H9 (cell line): Measurements from ENCODE around the gene PXK. TPM values are rescaled to one million over a fixed set of nuclear protein-coding genes. Genes with fewer than 3 reads are reported as not detected.

Source experiments
- DNase-seq: peaks from one replicate; pipeline ENCODE4 v3.0.0-alpha.2; 2017
- H2AFZ ChIP-seq: one replicate; pipeline ENCODE4 v1.6.1; 2013; ENCODE audit warnings: mild to moderate bottlenecking, low read length, control low read depth, moderate library complexity
- H2AK5ac ChIP-seq: 2 replicates; pipeline ENCODE4 v1.6.1; 2013; ENCODE audit warnings: low read length, control low read depth, mixed read lengths; ENCODE audit not compliant: insufficient read length
- H2BK120ac ChIP-seq: one replicate; pipeline ENCODE4 v1.6.1; 2013; ENCODE audit warnings: low read depth, mild to moderate bottlenecking, low read length, control low read depth, inconsistent platforms; ENCODE audit not compliant: poor library complexity, severe bottlenecking
- H2BK12ac ChIP-seq: 2 replicates; pipeline ENCODE4 v1.6.1; 2013; ENCODE audit warnings: low read length, control low read depth, mixed read lengths, low read depth; ENCODE audit not compliant: insufficient read length
- H2BK15ac ChIP-seq: 2 replicates; pipeline ENCODE4 v1.6.1; 2013; ENCODE audit warnings: low read depth, low read length, control low read depth
- H2BK20ac ChIP-seq: one replicate; pipeline ENCODE4 v1.6.1; 2013; ENCODE audit warnings: low read depth, mild to moderate bottlenecking, low read length, control low read depth, inconsistent platforms; ENCODE audit not compliant: poor library complexity, severe bottlenecking
- H2BK5ac ChIP-seq: 2 replicates; pipeline ENCODE4 v1.6.1; 2013; ENCODE audit warnings: low read length, control low read depth, mixed read lengths; ENCODE audit not compliant: insufficient read length
- H3K14ac ChIP-seq: 2 replicates; pipeline ENCODE4 v1.6.1; 2013; ENCODE audit warnings: low read length, control low read depth; ENCODE audit not compliant: insufficient read depth
- H3K18ac ChIP-seq: 2 replicates; pipeline ENCODE4 v1.6.1; 2013; ENCODE audit warnings: low read depth, mild to moderate bottlenecking, mixed read lengths, low read length, control low read depth; ENCODE audit not compliant: insufficient read length
- H3K23ac ChIP-seq: 2 replicates; pipeline ENCODE4 v1.6.1; 2013; ENCODE audit warnings: low read length, control low read depth, mixed read lengths, low read depth; ENCODE audit not compliant: insufficient read length
- H3K23me2 ChIP-seq: 2 replicates; pipeline ENCODE4 v1.6.1; 2013; ENCODE audit warnings: low read depth, mild to moderate bottlenecking, mixed read lengths, low read length, control low read depth; ENCODE audit not compliant: insufficient read length, poor library complexity, severe bottlenecking
- H3K27ac ChIP-seq: 2 replicates; pipeline ENCODE4 v1.5.1; 2013; ENCODE audit warnings: low read length, control low read depth, mixed read lengths, low read depth; ENCODE audit not compliant: insufficient read length
- H3K27me3 ChIP-seq: 2 replicates; pipeline ENCODE4 v1.6.1; 2013; ENCODE audit warnings: low read length, control low read depth, inconsistent platforms; ENCODE audit not compliant: insufficient read depth
- H3K4ac ChIP-seq: 2 replicates; pipeline ENCODE4 v1.6.1; 2013; ENCODE audit warnings: low read depth, mild to moderate bottlenecking, control low read depth, inconsistent platforms, low read length, moderate library complexity
- H3K4me1 ChIP-seq: 2 replicates; pipeline ENCODE4 v1.6.1; 2013; ENCODE audit warnings: low read length, control low read depth, inconsistent platforms; ENCODE audit not compliant: insufficient read depth
- H3K4me2 ChIP-seq: 2 replicates; pipeline ENCODE4 v1.6.1; 2013; ENCODE audit warnings: low read length, control low read depth, mixed read lengths; ENCODE audit not compliant: insufficient read length, insufficient read depth
- H3K56ac ChIP-seq: 2 replicates; pipeline ENCODE4 v1.6.1; 2013; ENCODE audit warnings: low read depth, mild to moderate bottlenecking, mixed read lengths, low read length, control low read depth; ENCODE audit not compliant: insufficient read length
- H3K79me1 ChIP-seq: 2 replicates; pipeline ENCODE4 v1.6.1; 2013; ENCODE audit warnings: low read depth, mild to moderate bottlenecking, moderate library complexity, low read length, control low read depth, inconsistent platforms; ENCODE audit not compliant: insufficient read depth, poor library complexity, severe bottlenecking
- H3K79me2 ChIP-seq: 2 replicates; pipeline ENCODE4 v1.6.1; 2013; ENCODE audit warnings: low read length, control low read depth, inconsistent platforms; ENCODE audit not compliant: insufficient read depth
- H3K9ac ChIP-seq: 2 replicates; pipeline ENCODE4 v1.6.1; 2013; ENCODE audit warnings: low read length, control low read depth, mixed read lengths; ENCODE audit not compliant: insufficient read length; ENCODE audit errors: extremely low read depth
- H3K9me3 ChIP-seq: one replicate; pipeline ENCODE4 v1.6.1; 2013; ENCODE audit warnings: low read depth, low read length, inconsistent platforms; ENCODE audit not compliant: control insufficient read depth
- H3T11ph ChIP-seq: one replicate; pipeline ENCODE4 v1.6.1; 2013; ENCODE audit warnings: mild to moderate bottlenecking, low read length, control low read depth, inconsistent platforms
- H4K20me1 ChIP-seq: one replicate; pipeline ENCODE4 v1.6.1; 2013; ENCODE audit not compliant: control insufficient read depth, insufficient read length, insufficient read depth
- H4K5ac ChIP-seq: 2 replicates; pipeline ENCODE4 v1.6.1; 2013; ENCODE audit warnings: low read depth, mild to moderate bottlenecking, mixed read lengths, low read length, control low read depth; ENCODE audit not compliant: insufficient read length
- H4K8ac ChIP-seq: replicated peaks from 2 replicates; pipeline ENCODE4 v1.6.1; 2013; ENCODE audit warnings: low read length, control low read depth, mixed read lengths, low read depth; ENCODE audit not compliant: insufficient read length
- H4K91ac ChIP-seq: 2 replicates; pipeline ENCODE4 v1.6.1; 2013; ENCODE audit warnings: low read depth, mild to moderate bottlenecking, moderate library complexity, mixed read lengths, low read length, control low read depth; ENCODE audit not compliant: insufficient read length
- H3K27ac Mint-ChIP-seq, 3 experiments: 2 replicates in 2 of 3; 3 replicates in 1 of 3; pipeline ENCODE4 v1.8.0; 2020 to 2021; ENCODE audit warnings: mixed read lengths in 3 of 3, mild to moderate bottlenecking in 1 of 3, moderate library complexity in 1 of 3
- H3K27me3 Mint-ChIP-seq: 2 replicates; pipeline ENCODE4 v1.8.0; 2021; ENCODE audit warnings: low read depth, mild to moderate bottlenecking, moderate library complexity, mixed read lengths
- H3K36me3 Mint-ChIP-seq, 3 experiments: 2 replicates in 2 of 3; 3 replicates in 1 of 3; pipeline ENCODE4 v1.8.0; 2020 to 2021; ENCODE audit warnings: low read depth in 3 of 3, mixed read lengths in 3 of 3; ENCODE audit not compliant: insufficient read depth in 1 of 3
- H3K4me1 Mint-ChIP-seq, 2 experiments: 2 replicates each; pipeline ENCODE4 v1.8.0; 2020; ENCODE audit warnings: mixed read lengths in 2 of 2
- H3K4me3 Mint-ChIP-seq, 2 experiments: 2 replicates in 1 of 2; 3 replicates in 1 of 2; pipeline ENCODE4 v1.8.0; 2020 to 2021; ENCODE audit warnings: mild to moderate bottlenecking in 2 of 2, mixed read lengths in 2 of 2, moderate library complexity in 1 of 2
- H3K9me3 Mint-ChIP-seq, 2 experiments: 2 replicates in 1 of 2; 3 replicates in 1 of 2; pipeline ENCODE4 v1.8.0; 2020; ENCODE audit warnings: mild to moderate bottlenecking in 2 of 2, mixed read lengths in 2 of 2, moderate library complexity in 1 of 2
- CTCF ChIP-seq: fragments of 200-600 bp; sonication (generic); conservative IDR thresholded peaks from 3 replicates; pipeline ENCODE4 v1.8.0; 2021; ENCODE audit warnings: antibody characterized with exemption, mild to moderate bottlenecking
- WGBS: extraction: QIAGEN DNeasy Blood & Tissue Kit; methylation state at CpG from one replicate; pipeline ENCODE4 v1.1.7; 2013; ENCODE audit warnings: missing lambda C conversion rate, low lambda C conversion rate, mixed read lengths; ENCODE audit not compliant: insufficient read length; ENCODE audit errors: extremely low coverage; 5-methylcytosine and 5-hydroxymethylcytosine counted together
- total RNA-seq: library from RNA; stranded (reverse); gene quantifications from 2 replicates; pipeline ENCODE4 v1.2.1, GENCODE V29; 2021

PXK gene
- total RNA-seq, 1 experiment from 2014 or later = 3.3 TPM

DNA sequence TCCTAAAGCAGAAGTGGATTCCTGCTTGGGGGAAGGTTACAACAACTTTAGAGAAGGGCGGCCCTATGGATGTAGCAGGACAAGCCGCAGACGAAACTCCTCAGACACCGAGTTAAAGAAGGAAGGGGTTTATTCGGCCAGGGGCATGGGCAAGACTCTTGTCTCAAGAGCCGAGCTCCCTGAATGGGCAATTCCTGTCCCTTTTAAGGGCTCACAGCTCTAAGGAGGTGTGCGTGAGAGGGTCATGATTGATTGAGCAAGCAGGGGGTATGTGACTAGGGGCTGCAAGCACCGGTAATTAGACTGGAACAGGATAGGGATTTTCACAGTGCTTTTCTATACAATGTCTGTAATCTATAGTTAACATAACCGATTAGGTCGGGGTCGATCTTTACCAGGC lies 101.8 kb downstream of the PXK start:
- Histone ChIP-seq H2AFZ (no peak overlapping the region), H3K79me2 (peaks cover 1% of the 10 kb centered on the region; the same call in 1 of the 2 replicates), H3K4me1 (peaks cover 9% of the 10 kb centered on the region; the same call in 1 of the 2 replicates), H3K79me1 (no peaks in the 10 kb centered on the region), H3K14ac (peak overlapping the region; percentile 2; the same call in 1 of the 2 replicates), H3K27me3 (no peaks in the 10 kb centered on the region), H2BK120ac (no peak overlapping the region), H2BK20ac (no peak overlapping the region), H3K23ac (no peak overlapping the region), H3K27ac (peak overlapping the region; percentile 28), H2BK15ac (no peak overlapping the region), H2BK5ac (no peak overlapping the region), H3K18ac (peak overlapping the region; percentile 36), H3K9ac (no peak overlapping the region), H3K23me2 (no peaks in the 10 kb centered on the region), H3T11ph (no peak overlapping the region), H4K91ac (peak overlapping the region; percentile 79), H2BK12ac (peak overlapping the region; percentile 75), H3K56ac (no peak overlapping the region), H4K20me1 (no peaks in the 10 kb centered on the region), H3K4ac (peak overlapping the region; percentile 37; the same call in 1 of the 2 replicates), H2AK5ac (peak overlapping the region; percentile 7), H3K9me3 (no peaks in the 10 kb centered on the region), H4K5ac (no peak overlapping the region), H3K4me2 (peak overlapping the region; percentile 38), H4K8ac (no peak overlapping the region)
- H3K4me1 Mint-ChIP-seq = peaks cover 33 to 38% of the 10 kb centered on the region in 2 experiments
- no peak for TF ChIP-seq CTCF
- H3K27ac Mint-ChIP-seq = peak overlapping the region; percentile 90 to 98 (median 96)
- peak overlapping the region; percentile 76 to 92; a peak in 4 of 5 replicates for H3K4me3 Mint-ChIP-seq
- no peaks in the 10 kb centered on the region for H3K9me3 Mint-ChIP-seq
- H3K36me3 Mint-ChIP-seq = peaks cover 25% of the 10 kb centered on the region in 3 experiments
- no peaks in the 10 kb centered on the region; the same call in 1 of the 2 replicates for H3K27me3 Mint-ChIP-seq
- WGBS = no CpG with 5 or more reads among the region's 11 CpGs
- peak; percentile 60 for DNase-seq
